NT2/D1 (cell line): Measurements from ENCODE around the gene PNPLA7.

Experiments
- SUZ12 ChIP-seq: IDR thresholded peaks from 2 replicates; pipeline ENCODE4 v1.6.1; 2011; ENCODE audit not compliant: insufficient read length, insufficient read depth; ENCODE audit errors: extremely low read depth
- YY1 ChIP-seq: IDR thresholded peaks from 2 replicates; pipeline ENCODE4 v1.6.1; 2011; ENCODE audit not compliant: insufficient read length, insufficient read depth
- ZNF274 ChIP-seq: IDR thresholded peaks from 2 replicates; pipeline ENCODE4 v1.6.1; 2011; ENCODE audit warnings: mild to moderate bottlenecking, low read depth, low read length

DNA sequence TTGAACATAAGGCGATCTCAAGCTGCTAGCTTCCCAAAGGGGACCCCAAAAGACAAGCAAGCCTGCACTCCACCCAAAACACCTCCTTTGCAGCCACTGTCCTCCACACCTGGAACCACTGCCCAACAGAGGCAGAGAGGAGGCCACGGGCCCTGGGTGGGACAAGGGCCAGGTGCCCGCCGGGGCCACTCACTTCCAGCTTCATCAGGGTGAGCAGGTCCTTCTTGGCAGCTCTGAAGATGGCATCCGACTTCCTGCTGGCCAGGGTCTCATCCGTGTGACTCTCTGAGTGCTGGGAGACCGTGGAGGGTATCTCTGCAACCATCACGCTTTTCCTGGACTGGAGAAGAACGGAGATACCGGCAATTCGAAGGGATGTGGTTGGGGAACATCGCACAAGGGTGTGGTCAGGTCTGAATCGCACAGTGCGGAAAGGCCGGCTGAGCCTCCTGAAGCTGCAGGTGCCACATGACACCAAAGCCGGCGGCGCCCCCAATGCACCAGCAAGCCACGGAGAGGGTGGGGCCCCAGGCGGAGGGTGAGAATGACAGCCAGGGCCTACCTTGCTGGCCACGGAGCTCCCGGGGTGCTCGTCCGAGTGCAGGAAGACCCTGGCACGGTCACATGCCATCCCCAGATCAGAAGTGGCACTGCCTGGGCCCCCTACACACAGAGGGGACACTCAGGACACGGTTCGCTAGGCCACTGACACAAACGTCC, 44.6 kb downstream of the PNPLA7 start:
- TF ChIP-seq YY1, result no peak
- TF ChIP-seq SUZ12, result no peak
- no peak for TF ChIP-seq ZNF274
